ENCODE data around the gene TRAPPC13. TPM values are rescaled to one million over a fixed set of nuclear protein-coding genes. Genes with fewer than 3 reads are reported as not detected.
"Not testable (repeated sequence)": the region's sequence is repeated elsewhere in the genome, so short reads cannot be mapped to it uniquely, and the experiment has no call there.

TRAPPC13 gene
- total RNA-seq, 1 donor from 2014 or later = 25.5 TPM

GRCh38 chr5:65676056-65676455 lies 51.2 kb downstream of the TRAPPC13 start:
- intact Hi-C loops (cut with micrococcal nuclease) = not testable (repeated sequence)

- intact Hi-C loops (cut with micrococcal nuclease) = no loop called here
Observed at GRCh38 chr5:65682148-65682547, 57.3 kb downstream of the TRAPPC13 start.

- intact Hi-C loops (cut with micrococcal nuclease) = no loop called here
Observed at GRCh38 chr5:65693121-65693520, 68.3 kb downstream of the TRAPPC13 start.

- intact Hi-C loops (cut with micrococcal nuclease) = no loop called here
Observed at GRCh38 chr5:65695162-65695755, 70.4 kb downstream of the TRAPPC13 start.

GRCh38 chr5:65695896-65696295 lies 71.1 kb downstream of the TRAPPC13 start:
- intact Hi-C loops (cut with micrococcal nuclease) = no loop called here

GRCh38 chr5:65696892-65697291 lies 72.1 kb downstream of the TRAPPC13 start:
- intact Hi-C loops (cut with micrococcal nuclease) = no loop called here

GRCh38 chr5:65699338-65699737 lies 74.5 kb downstream of the TRAPPC13 start:
- intact Hi-C loops (cut with micrococcal nuclease) = no loop called here

GRCh38 chr5:65702036-65702435 lies 77.2 kb downstream of the TRAPPC13 start:
- intact Hi-C loops (cut with micrococcal nuclease) = no loop called here

- intact Hi-C loops (cut with micrococcal nuclease) = no loop called here
Observed at GRCh38 chr5:65704621-65705239, 79.9 kb downstream of the TRAPPC13 start.

GRCh38 chr5:65707663-65708062 lies 82.8 kb downstream of the TRAPPC13 start:
- intact Hi-C loops (cut with micrococcal nuclease) = no loop called here

GRCh38 chr5:65708145-65708544 lies 83.3 kb downstream of the TRAPPC13 start:
- intact Hi-C loops (cut with micrococcal nuclease) = no loop called here

Other genes with a start within 250 kb of the TRAPPC13 start
- 2.0 TPM in 2 replicates for gene ADAMTS6, start 143.1 kb upstream of the TRAPPC13 start, total RNA-seq
- gene CENPK, start 61.9 kb upstream of the TRAPPC13 start, total RNA-seq = 87.3 and 90.2 TPM in 2 replicates
- 59.8 and 66.8 TPM in 2 replicates for gene PPWD1, start 61.7 kb upstream of the TRAPPC13 start, total RNA-seq
- 7.9 and 8.1 TPM in 2 replicates for gene TRIM23, start 694 bp upstream of the TRAPPC13 start, total RNA-seq
- gene SHLD3, start within 50 bp of the TRAPPC13 start, total RNA-seq = 4.3 and 5.8 TPM in 2 replicates
- 9.0 and 10.2 TPM in 2 replicates for gene SGTB, start 97.1 kb downstream of the TRAPPC13 start, total RNA-seq
- 10.9 and 14.2 TPM in 2 replicates for gene NLN, start 97.2 kb downstream of the TRAPPC13 start, total RNA-seq